ENCODE measurements around the gene SGK2. TPM values are rescaled to one million over a fixed set of nuclear protein-coding genes. Genes with fewer than 3 reads are reported as not detected.

SGK2 gene
- total RNA-seq, 1 experiment from 2014 or later, result not detected

DNA sequence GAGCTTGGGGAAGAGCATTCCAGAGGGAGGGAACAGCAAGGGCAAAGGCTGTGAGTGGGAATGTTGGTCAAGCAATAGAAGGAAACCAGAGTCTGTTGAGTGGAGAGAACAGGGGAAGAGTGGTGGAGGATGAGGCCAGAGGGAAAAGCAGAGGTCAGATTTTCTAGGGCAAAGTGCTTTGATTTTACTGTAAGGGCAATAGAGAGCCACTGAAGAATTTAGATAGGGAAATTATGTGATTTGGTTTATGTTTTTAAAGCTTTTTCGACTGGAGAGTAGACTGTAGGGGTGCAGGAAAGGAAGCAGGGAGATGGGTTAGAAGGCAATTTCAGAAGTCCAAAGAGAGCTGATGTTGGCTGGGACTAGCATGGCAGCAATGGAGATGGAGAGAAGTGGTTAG, 46.9 kb upstream of the SGK2 start:
- Histone ChIP-seq H2BK12ac (ENCODE audit: insufficient read length, low read depth, low read length) (no peak overlapping the region), H3K4me1 (ENCODE audit: insufficient read depth, low read length) (no peaks in the 10 kb centered on the region), H3K79me1 (ENCODE audit: insufficient read depth, low read depth, low read length, poor library complexity, severe bottlenecking) (no peaks in the 10 kb centered on the region), H3K23ac (ENCODE audit: insufficient read length, low read depth, low read length) (no peak overlapping the region), H2BK20ac (ENCODE audit: low read depth, low read length, poor library complexity, severe bottlenecking) (no peak overlapping the region), H2AK5ac (ENCODE audit: insufficient read length, low read length) (no peak overlapping the region), H3K14ac (ENCODE audit: insufficient read depth, low read length) (no peak overlapping the region), H3K9ac (ENCODE audit: extremely low read depth, insufficient read length, low read length) (no peak overlapping the region), H4K8ac (replicated peaks; ENCODE audit: insufficient read length, low read depth, low read length) (no peak overlapping the region), H3K27ac (ENCODE audit: insufficient read length, low read depth, low read length) (no peak overlapping the region), H3K56ac (ENCODE audit: insufficient read length, low read depth, low read length) (no peak overlapping the region), H4K91ac (ENCODE audit: insufficient read length, low read depth, low read length) (no peak overlapping the region), H3K27me3 (ENCODE audit: insufficient read depth, low read length) (peaks cover 3% of the 10 kb centered on the region; the same call in 1 of the 2 replicates), H4K20me1 (ENCODE audit: control insufficient read depth, insufficient read depth, insufficient read length) (no peaks in the 10 kb centered on the region), H3K9me3 (ENCODE audit: control insufficient read depth, low read depth, low read length) (no peaks in the 10 kb centered on the region), H3K4ac (ENCODE audit: low read depth, low read length) (no peak overlapping the region), H3K79me2 (ENCODE audit: insufficient read depth, low read length) (no peaks in the 10 kb centered on the region), H2BK5ac (ENCODE audit: insufficient read length, low read length) (no peak overlapping the region), H2AFZ (ENCODE audit: low read length) (no peak overlapping the region), H3K4me2 (ENCODE audit: insufficient read depth, insufficient read length, low read length) (no peak overlapping the region), H3T11ph (ENCODE audit: low read length) (no peak overlapping the region), H2BK15ac (ENCODE audit: low read depth, low read length) (no peak overlapping the region), H4K5ac (ENCODE audit: insufficient read length, low read depth, low read length) (no peak overlapping the region), H3K18ac (ENCODE audit: insufficient read length, low read depth, low read length) (no peak overlapping the region), H3K23me2 (ENCODE audit: insufficient read length, low read depth, low read length, poor library complexity, severe bottlenecking) (peaks cover 14% of the 10 kb centered on the region), H2BK120ac (ENCODE audit: low read depth, low read length, poor library complexity, severe bottlenecking) (no peak overlapping the region)
- TF ChIP-seq, protein P1, sequence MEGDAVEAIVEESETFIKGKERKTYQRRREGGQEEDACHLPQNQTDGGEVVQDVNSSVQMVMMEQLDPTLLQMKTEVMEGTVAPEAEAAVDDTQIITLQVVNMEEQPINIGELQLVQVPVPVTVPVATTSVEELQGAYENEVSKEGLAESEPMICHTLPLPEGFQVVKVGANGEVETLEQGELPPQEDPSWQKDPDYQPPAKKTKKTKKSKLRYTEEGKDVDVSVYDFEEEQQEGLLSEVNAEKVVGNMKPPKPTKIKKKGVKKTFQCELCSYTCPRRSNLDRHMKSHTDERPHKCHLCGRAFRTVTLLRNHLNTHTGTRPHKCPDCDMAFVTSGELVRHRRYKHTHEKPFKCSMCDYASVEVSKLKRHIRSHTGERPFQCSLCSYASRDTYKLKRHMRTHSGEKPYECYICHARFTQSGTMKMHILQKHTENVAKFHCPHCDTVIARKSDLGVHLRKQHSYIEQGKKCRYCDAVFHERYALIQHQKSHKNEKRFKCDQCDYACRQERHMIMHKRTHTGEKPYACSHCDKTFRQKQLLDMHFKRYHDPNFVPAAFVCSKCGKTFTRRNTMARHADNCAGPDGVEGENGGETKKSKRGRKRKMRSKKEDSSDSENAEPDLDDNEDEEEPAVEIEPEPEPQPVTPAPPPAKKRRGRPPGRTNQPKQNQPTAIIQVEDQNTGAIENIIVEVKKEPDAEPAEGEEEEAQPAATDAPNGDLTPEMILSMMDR (conservative IDR thresholded peaks at IDR 0.05), result no peak
- Mint-ChIP-seq H3K9me3 (no peaks in the 10 kb centered on the region), H3K36me3 (ENCODE audit: insufficient read depth in 1 of 3, low read depth in 3 of 3) (peaks cover 0 to 10% (median 6%) of the 10 kb centered on the region in 3 experiments; a peak in 5 of 7 replicates), H3K4me1 (peaks cover 16 to 21% of the 10 kb centered on the region in 2 experiments), H3K27ac (no peak overlapping the region), H3K27me3 (ENCODE audit: low read depth) (peaks cover 5% of the 10 kb centered on the region), H3K4me3 (no peak overlapping the region; a peak in 1 of 5 replicates)
- no peak for DNase-seq
- no CpG with 5 or more reads among the region's 1 CpG for WGBS (ENCODE audit: extremely low coverage, insufficient read length, low lambda C conversion rate)
